OCI-LY1 (cell line): ENCODE measurements around the gene B3GNT5.

Experiments
- H2AFZ ChIP-seq: fragments of 200-600 bp; sonication (generic), shearing (Covaris generic); 2 replicates; pipeline ENCODE4 v1.6.0; 2014; ENCODE audit warnings: antibody characterized with exemption, mild to moderate bottlenecking, low read length
- H3F3A ChIP-seq: fragments of 200-600 bp; sonication (generic), shearing (Covaris generic); 2 replicates; pipeline ENCODE4 v1.6.0; 2014; ENCODE audit warnings: mild to moderate bottlenecking, antibody characterized with exemption, low read length, moderate library complexity; ENCODE audit not compliant: insufficient read depth
- H3K27ac ChIP-seq: fragments of 200-600 bp; sonication (generic); 2 replicates; pipeline ENCODE4 v1.5.1; 2014; ENCODE audit warnings: low read length, mixed run types, mild to moderate bottlenecking, low read depth; ENCODE audit not compliant: poor library complexity, severe bottlenecking
- H3K27me3 ChIP-seq: fragments of 200-600 bp; sonication (generic); 2 replicates; pipeline ENCODE4 v1.6.0; 2014; ENCODE audit warnings: antibody characterized with exemption, mild to moderate bottlenecking, low read length, moderate library complexity; ENCODE audit not compliant: insufficient read depth
- H3K36me3 ChIP-seq: fragments of 200-600 bp; sonication (generic); 2 replicates; pipeline ENCODE4 v1.6.1; 2014; ENCODE audit warnings: mild to moderate bottlenecking, antibody characterized with exemption, low read length, moderate library complexity, mixed read lengths; ENCODE audit not compliant: insufficient read depth
- H3K4me1 ChIP-seq: fragments of 200-600 bp; sonication (generic); 2 replicates; pipeline ENCODE4 v1.5.1; 2014; ENCODE audit warnings: mild to moderate bottlenecking, low read length, moderate library complexity; ENCODE audit not compliant: insufficient read depth, severe bottlenecking
- H3K4me2 ChIP-seq: fragments of 200-600 bp; sonication (generic), shearing (Covaris generic); 2 replicates; pipeline ENCODE4 v1.6.1; 2014; ENCODE audit warnings: low read length
- H3K4me3 ChIP-seq: fragments of 200-600 bp; sonication (generic); 2 replicates; pipeline ENCODE4 v1.5.1; 2014; ENCODE audit warnings: low read length, low read depth, mild to moderate bottlenecking, mixed read lengths; ENCODE audit not compliant: poor library complexity, severe bottlenecking
- H3K79me2 ChIP-seq: fragments of 200-600 bp; shearing (Covaris generic); 2 replicates; pipeline ENCODE4 v1.6.1; 2016; ENCODE audit warnings: mixed run types, low read length, mixed read lengths; ENCODE audit not compliant: insufficient read depth
- H3K9ac ChIP-seq: fragments of 200-600 bp; sonication (generic), shearing (Covaris generic); 2 replicates; pipeline ENCODE4 v1.6.1; 2014; ENCODE audit warnings: mild to moderate bottlenecking, low read length, mixed read lengths
- H3K9me2 ChIP-seq: fragments of 200-600 bp; sonication (generic), shearing (Covaris generic); 2 replicates; pipeline ENCODE4 v1.6.1; 2014; ENCODE audit warnings: low read depth, mild to moderate bottlenecking, low read length, mixed read lengths
- H3K9me3 ChIP-seq: fragments of 200-600 bp; shearing (Covaris generic); 2 replicates; pipeline ENCODE4 v1.6.1; 2014; ENCODE audit warnings: low read length, mixed read lengths
- H4K20me1 ChIP-seq: fragments of 200-600 bp; sonication (generic), shearing (Covaris generic); 2 replicates; pipeline ENCODE4 v1.6.0; 2016; ENCODE audit warnings: mild to moderate bottlenecking, low read length; ENCODE audit not compliant: insufficient read depth
- CTCF ChIP-seq: fragments of 200-600 bp; sonication (generic), shearing (Covaris generic); IDR thresholded peaks from 2 replicates; pipeline ENCODE4 v1.5.1; 2017; ENCODE audit warnings: mild to moderate bottlenecking, antibody characterized with exemption, low read length, moderate library complexity, mixed read lengths
- EZH2 ChIP-seq: fragments of 200-600 bp; sonication (generic), shearing (Covaris generic); IDR thresholded peaks from 2 replicates; pipeline ENCODE4 v1.8.0; 2017; ENCODE audit warnings: borderline replicate concordance, mixed run types, mild to moderate bottlenecking, antibody characterized with exemption, low read length, moderate library complexity, mixed read lengths

B3GNT5 gene

DNA sequence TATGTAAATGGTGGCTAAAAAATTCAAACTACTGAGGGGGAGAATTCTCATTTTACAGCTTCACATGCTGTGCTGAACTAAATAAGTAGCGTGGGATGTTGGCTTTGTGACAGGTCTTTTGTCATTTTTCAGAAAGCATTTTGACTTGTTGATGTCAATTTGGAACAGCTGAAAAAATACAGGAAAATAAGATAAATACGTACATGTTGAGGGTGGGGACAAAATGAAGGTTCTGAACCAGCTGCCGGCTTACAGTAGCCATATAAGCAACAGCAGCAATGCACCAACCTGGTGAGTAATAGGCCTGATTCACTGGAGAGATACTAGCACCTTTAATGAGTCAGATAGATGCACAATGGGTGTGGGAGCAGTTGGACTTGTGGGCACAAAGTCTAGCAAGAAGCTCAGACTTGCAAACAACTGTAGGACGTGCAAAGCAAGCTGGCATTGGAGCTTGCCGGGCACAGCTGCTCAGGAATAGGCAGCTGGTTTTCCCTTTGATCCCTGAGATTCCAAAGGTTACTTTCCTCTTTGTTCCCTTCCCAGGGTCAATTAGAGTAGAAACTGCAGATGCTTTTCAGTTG, 12.9 kb downstream of the B3GNT5 start:
- peaks cover 5% of the 10 kb centered on the region; the same call in 1 of the 2 replicates for H3K27me3 ChIP-seq
- H3K9ac ChIP-seq = no peak overlapping the region
- H3K79me2 ChIP-seq = no peaks in the 10 kb centered on the region
- no peak overlapping the region for H3K4me2 ChIP-seq
- H3K36me3 ChIP-seq = no peaks in the 10 kb centered on the region
- no peak overlapping the region for H3K27ac ChIP-seq
- no peaks in the 10 kb centered on the region for H4K20me1 ChIP-seq
- no peak overlapping the region for H3K4me3 ChIP-seq
- H3F3A ChIP-seq = no peaks in the 10 kb centered on the region
- H2AFZ ChIP-seq = no peak overlapping the region
- H3K9me3 ChIP-seq = no peaks in the 10 kb centered on the region
- H3K9me2 ChIP-seq = no peaks in the 10 kb centered on the region
- TF ChIP-seq CTCF (no peak), EZH2 (no peak)
- H3K4me1 ChIP-seq = no peaks in the 10 kb centered on the region

DNA sequence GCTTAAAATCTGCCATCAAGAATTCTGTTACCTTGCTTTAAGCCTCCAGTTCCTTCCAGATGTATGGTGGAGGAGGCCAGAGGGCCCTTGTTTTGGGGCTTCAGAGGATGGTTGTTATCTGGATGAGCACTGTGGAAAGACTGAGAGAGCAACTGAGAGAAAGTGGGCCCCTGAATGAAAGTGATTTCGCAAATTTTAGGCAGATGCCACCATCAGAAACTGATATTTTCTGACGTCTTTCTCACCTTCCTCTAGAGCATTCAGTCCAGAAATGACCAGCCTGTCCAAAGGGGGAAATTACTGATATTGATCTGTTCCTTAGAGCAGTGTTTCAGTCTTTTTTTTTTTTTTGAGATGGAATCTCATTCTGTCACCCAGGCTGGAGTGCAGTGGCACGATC, 13.4 kb downstream of the B3GNT5 start:
- no peaks in the 10 kb centered on the region for H3K9me3 ChIP-seq
- no peaks in the 10 kb centered on the region for H3K79me2 ChIP-seq
- no peaks in the 10 kb centered on the region for H3K36me3 ChIP-seq
- no peak overlapping the region for H3K27ac ChIP-seq
- H3K4me3 ChIP-seq = no peak overlapping the region
- no peak overlapping the region for H3K4me2 ChIP-seq
- H3K9me2 ChIP-seq = no peaks in the 10 kb centered on the region
- H4K20me1 ChIP-seq = no peaks in the 10 kb centered on the region
- no peak for TF ChIP-seq EZH2
- TF ChIP-seq CTCF = no peak
- H3K27me3 ChIP-seq = peaks cover 5% of the 10 kb centered on the region; the same call in 1 of the 2 replicates
- H2AFZ ChIP-seq = no peak overlapping the region
- H3K4me1 ChIP-seq = no peaks in the 10 kb centered on the region
- H3K9ac ChIP-seq = no peak overlapping the region
- no peaks in the 10 kb centered on the region for H3F3A ChIP-seq

- Histone ChIP-seq H3K9me3 (no peaks in the 10 kb centered on the region), H3K27me3 (peaks cover 5% of the 10 kb centered on the region; the same call in 1 of the 2 replicates), H3K9me2 (no peaks in the 10 kb centered on the region), H3K4me1 (no peaks in the 10 kb centered on the region), H3K79me2 (no peaks in the 10 kb centered on the region), H3K36me3 (no peaks in the 10 kb centered on the region), H3K27ac (no peak overlapping the region), H3K4me3 (no peak overlapping the region), H2AFZ (no peak overlapping the region), H3K4me2 (no peak overlapping the region), H4K20me1 (no peaks in the 10 kb centered on the region), H3K9ac (no peak overlapping the region), H3F3A (no peaks in the 10 kb centered on the region)
- TF ChIP-seq EZH2 (no peak), CTCF (no peak)
Measured at GRCh38 chr3:183267140-183267539, 14.1 kb downstream of the B3GNT5 start.
